Pons (tissue), 1 donor: ENCODE measurements around the gene ZNF124.

Experiments
- DNase-seq: peaks from one replicate; pipeline ENCODE4 v3.0.0-alpha.2; 2016; ENCODE audit warnings: low spot score

The ZNF124 gene

DNA sequence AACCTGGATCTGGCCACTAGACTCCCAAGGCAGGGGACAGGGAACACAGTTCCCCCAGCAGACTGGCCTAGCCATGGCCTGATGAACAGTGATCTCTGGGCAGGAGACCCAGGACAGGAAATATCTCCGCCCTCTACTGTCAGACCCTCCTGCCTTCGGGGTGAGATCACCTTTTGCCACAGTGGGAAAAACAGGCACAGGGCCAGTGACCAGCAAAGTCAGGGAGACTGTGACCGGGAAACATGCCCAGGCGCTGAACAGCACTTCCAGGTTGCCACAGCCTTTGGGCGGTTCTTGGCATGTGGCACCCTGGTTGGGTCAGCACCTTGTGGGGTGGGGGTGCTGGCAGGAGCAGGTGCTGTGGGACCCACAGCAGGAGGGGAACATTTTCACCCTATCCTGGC lies 58.7 kb downstream of the ZNF124 start:
- DNase-seq = no peak

DNA sequence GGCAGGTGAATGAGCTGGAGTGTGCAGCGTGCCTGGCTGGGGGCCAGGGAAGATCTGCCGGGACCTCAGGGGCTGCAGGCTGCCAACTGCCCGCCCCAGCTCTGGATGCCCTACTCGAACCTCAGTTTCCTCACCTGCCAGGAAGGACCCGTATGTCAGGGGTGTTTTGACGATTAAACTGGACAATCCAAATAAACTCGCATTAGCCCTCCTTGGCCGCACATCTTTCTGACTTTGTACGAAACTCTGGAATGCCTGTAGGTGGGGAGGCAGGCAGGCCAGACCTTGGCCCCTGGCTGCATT lies 59.4 kb downstream of the ZNF124 start:
- no peak for DNase-seq

DNA sequence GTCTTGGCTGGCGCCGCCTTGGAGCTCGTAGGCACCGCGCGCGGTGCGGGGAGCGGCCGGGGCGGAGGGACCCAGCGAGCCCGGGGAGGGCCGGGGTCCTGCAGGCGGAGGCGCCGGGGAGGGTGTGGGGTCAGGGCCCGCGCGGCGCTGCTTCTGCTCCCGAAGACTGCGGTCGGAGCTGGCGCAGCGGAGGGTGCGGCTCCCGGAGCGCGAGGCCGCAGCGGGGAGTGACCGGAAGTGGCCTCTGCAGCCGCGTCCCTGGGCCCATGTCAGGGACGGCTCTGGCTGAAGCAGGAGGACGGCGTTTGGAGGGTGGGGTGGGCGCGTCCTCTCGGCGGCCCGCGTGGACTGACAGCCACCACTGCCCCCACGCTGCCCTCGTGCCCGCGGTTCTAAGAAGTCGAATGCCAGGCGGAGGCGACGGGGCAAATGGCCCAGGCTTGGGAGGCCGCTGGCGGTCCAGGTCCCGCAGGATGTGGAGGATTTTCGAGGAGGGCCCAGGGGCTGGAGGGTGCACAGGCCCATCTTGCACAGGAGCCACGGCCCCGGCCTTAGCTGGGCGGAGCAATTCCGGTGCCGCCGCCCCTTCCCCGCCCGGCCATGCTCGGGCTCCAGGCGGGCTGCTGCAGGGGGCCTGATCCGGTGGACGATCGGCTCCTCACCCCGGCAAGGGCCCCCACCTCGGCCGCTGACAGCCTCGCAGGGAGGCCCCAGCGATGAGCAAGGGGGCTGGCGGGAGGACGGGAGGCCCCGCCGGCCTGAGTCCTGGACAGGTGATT lies 59.9 kb downstream of the ZNF124 start:
- no peak for DNase-seq

DNA sequence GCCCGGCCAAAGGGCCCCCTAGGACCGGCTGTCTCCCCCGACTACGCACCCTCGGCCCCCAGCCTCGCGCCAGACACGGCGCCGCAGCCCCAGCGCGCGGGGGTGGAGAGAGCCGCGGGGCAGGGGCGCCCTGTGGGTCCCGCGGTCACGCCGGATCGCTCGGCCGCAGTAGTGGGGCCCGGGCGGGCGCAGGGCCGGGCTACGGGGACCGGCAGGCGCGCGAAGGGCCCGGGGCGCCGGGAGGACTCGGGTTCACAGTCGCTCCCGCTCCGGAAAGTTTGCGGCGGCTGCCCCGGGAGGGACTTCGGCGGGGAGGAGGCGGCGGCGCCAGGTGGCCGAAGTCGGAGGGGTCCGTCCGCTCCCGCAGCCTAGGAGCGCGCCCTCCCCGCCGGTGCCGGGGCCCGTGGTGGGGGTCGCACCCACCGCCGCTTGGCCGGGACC lies 60.5 kb downstream of the ZNF124 start:
- DNase-seq = no peak

DNA sequence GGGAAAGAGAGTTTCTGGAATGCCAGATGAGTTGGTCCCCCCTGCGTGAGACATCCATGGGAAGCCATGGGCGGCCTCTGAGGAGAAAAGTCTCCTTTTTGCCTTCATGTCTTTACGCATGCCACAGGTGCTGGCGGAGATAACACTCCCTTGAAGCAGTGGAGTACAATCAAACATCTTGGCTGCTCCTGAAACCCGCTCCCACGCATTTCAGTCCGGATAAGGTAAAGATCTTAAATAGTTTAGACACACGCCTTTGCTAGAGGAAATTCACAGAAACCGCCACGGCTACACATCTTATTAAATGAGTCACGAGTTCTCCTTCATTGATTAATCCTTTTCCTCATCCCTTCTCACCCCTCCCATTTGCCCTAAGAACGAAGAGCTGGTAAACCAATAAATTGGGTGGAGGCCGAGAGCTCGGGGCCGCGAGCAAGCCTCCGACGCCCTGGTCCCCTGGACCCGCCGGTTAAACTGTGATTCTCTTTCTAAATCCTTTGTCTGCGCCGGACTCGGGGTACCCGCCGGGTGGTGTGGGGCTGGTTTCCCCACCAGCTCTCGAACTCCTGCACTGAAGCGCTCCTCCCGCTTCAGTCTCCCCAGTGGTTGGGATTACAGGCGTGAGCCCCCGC lies 61.1 kb downstream of the ZNF124 start:
- DNase-seq = no peak

DNA sequence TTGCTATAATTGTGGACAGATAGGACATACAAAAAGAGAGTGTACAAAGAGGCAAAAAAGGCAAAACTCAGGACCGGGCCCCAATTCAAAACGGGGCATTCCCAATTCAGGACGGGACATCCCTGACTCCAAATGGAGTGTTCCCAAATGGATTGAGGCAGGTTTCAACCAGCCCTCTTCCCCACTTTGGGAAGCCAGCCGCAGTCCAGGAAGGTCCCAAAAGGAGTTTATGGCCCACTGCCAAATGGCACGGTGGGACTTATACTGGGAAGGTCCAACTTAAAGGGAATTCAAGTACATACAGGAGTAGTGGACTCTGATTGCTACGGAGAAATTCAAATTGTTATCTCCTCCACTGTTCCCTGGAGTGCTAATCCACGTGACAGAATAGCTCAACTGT lies 64.1 kb downstream of the ZNF124 start:
- DNase-seq = no peak

DNA sequence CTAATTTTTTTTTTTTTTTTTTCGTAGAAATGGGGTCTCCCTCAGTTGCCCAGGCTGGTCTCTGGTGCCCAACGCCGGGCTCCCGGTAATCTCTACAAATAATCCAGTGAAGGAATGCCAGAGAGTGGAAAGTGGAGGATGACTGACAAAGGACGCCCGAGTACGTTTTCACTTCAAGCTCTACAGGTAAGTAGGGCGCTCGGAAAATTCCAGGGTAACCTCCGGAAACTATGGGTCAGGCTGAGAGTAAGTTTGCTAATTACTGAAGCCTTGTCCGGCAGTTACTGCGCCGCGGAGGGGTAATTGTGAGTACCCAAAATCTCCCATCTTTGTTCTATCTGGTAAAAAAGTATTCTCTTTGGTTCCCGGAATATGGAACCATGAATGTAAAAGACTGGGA lies 65.9 kb downstream of the ZNF124 start:
- DNase-seq = no peak
